Keratinocyte (primary cell): ENCODE results near the gene AGAP1. TPM values are rescaled to one million over a fixed set of nuclear protein-coding genes. Genes with fewer than 3 reads are reported as not detected.

Source experiments
- DNase-seq: peaks from one replicate; pipeline ENCODE4 v3.0.0-alpha.2; 2011; ENCODE audit warnings: low read depth, missing footprints, low spot score
- FAIRE-seq: peaks from 2 replicates; lab custom pipeline; 2011; peaks lifted over from hg19 to GRCh38; lab: Jason Lieb, UNC
- H2AFZ ChIP-seq: 2 replicates; pipeline ENCODE4 v1.6.0; 2012; ENCODE audit warnings: low read length, control low read depth, inconsistent platforms; ENCODE audit not compliant: control insufficient read depth
- H3K27ac ChIP-seq: 2 replicates; pipeline ENCODE4 v1.5.1; 2011; ENCODE audit warnings: low read length; ENCODE audit not compliant: control insufficient read depth, insufficient read depth
- H3K27me3 ChIP-seq: 3 replicates; pipeline ENCODE4 v1.6.0; 2011; ENCODE audit warnings: low read length; ENCODE audit not compliant: control insufficient read depth, insufficient read depth; ENCODE audit errors: extremely low read depth
- H3K36me3 ChIP-seq, 2 experiments: 2 replicates in 1 of 2; 3 replicates in 1 of 2; pipeline ENCODE4 v1.5.1; 2011; ENCODE audit warnings: low read length in 2 of 2, mild to moderate bottlenecking in 1 of 2; ENCODE audit not compliant: control insufficient read depth in 2 of 2, insufficient read depth in 2 of 2; ENCODE audit errors: extremely low read depth in 1 of 2
- H3K4me1 ChIP-seq: 3 replicates; pipeline ENCODE4 v1.5.1; 2011; ENCODE audit warnings: low read length; ENCODE audit not compliant: control insufficient read depth, insufficient read depth; ENCODE audit errors: extremely low read depth
- H3K4me2 ChIP-seq: 3 replicates; pipeline ENCODE4 v1.6.0; 2011; ENCODE audit warnings: low read depth, low read length; ENCODE audit not compliant: control insufficient read depth, insufficient read depth; ENCODE audit errors: extremely low read depth
- H3K4me3 ChIP-seq, 3 experiments: fragments of 200-600 bp in 1 of 3; sonication (generic) in 1 of 3; 2 replicates in 2 of 3; 3 replicates in 1 of 3; pipeline ENCODE4 v1.5.1; 2011 to 2016; ENCODE audit warnings: low read length in 3 of 3, mild to moderate bottlenecking in 3 of 3, control low read depth in 2 of 3, inconsistent platforms in 1 of 3, low read depth in 1 of 3, mixed read lengths in 1 of 3, mixed run types in 1 of 3, moderate library complexity in 1 of 3; ENCODE audit not compliant: control insufficient read depth in 2 of 3, insufficient read depth in 2 of 3; ENCODE audit errors: extremely low read depth in 1 of 3
- H3K79me2 ChIP-seq: 2 replicates; pipeline ENCODE4 v1.6.0; 2012; ENCODE audit warnings: low read length; ENCODE audit not compliant: control insufficient read depth, insufficient read depth
- H3K9ac ChIP-seq: 3 replicates; pipeline ENCODE4 v1.6.0; 2011; ENCODE audit warnings: low read length; ENCODE audit not compliant: control insufficient read depth, insufficient read depth; ENCODE audit errors: extremely low read depth
- H3K9me1 ChIP-seq: 3 replicates; pipeline ENCODE4 v1.6.0; 2011; ENCODE audit warnings: low read length; ENCODE audit not compliant: control insufficient read depth, insufficient read depth; ENCODE audit errors: extremely low read depth
- H3K9me3 ChIP-seq: 2 replicates; pipeline ENCODE4 v1.5.1; 2012; ENCODE audit warnings: low read depth, low read length; ENCODE audit not compliant: control insufficient read depth
- H4K20me1 ChIP-seq: 3 replicates; pipeline ENCODE4 v1.6.0; 2011; ENCODE audit warnings: low read length; ENCODE audit not compliant: control insufficient read depth, insufficient read depth; ENCODE audit errors: extremely low read depth
- EZH2 ChIP-seq: IDR thresholded peaks from one replicate; pipeline ENCODE4 v1.6.1; 2012; ENCODE audit warnings: inconsistent platforms, mild to moderate bottlenecking, low read length, moderate library complexity
- dilution Hi-C: fragments of 300-500 bp; cut with MboI; formaldehyde crosslinking; loops from one replicate; pipeline ENCODE4 v1.7.0; 2020; ENCODE audit warnings: low sequenced_read_pairs; ENCODE audit not compliant: extremely low pct_ligation_motif_present
- polyA plus RNA-seq, 5 experiments: library from polyadenylated mRNA; depleted of rRNA in 3 of 5; stranded (reverse) in 3 of 5; stranded (forward) in 1 of 5; unstranded in 1 of 5; fragments of >200 nt; gene quantifications; 1 replicate in 1 of 5; 2 replicates in 3 of 5; 3 replicates in 1 of 5; pipeline versions ENCODE4 v1.2.1 to v1.2.3, GENCODE V29; 2011 to 2012; ENCODE audit warnings: missing spikeins in 2 of 5, low read depth in 1 of 5, low replicate concordance in 1 of 5
- TF ChIP-seq, protein P1 (sequence below), 3 experiments: IDR thresholded peaks in 1 of 3; conservative IDR thresholded peaks in 1 of 3; optimal IDR thresholded peaks in 1 of 3; 2 replicates in 2 of 3; 3 replicates in 1 of 3; pipeline versions ENCODE3 to v1.5.1; 2011; ENCODE audit warnings: low read length in 3 of 3, mild to moderate bottlenecking in 3 of 3, moderate library complexity in 2 of 3, control low read depth in 1 of 3, inconsistent platforms in 1 of 3; ENCODE audit not compliant: insufficient read depth in 2 of 3; ENCODE audit errors: extremely low read depth in 1 of 3

The AGAP1 gene
- polyA plus RNA-seq, 1 donor (not counting 4 experiments of a cell fraction or from before 2014, with no cell fraction given), result 12.6 TPM

GRCh38 chr2:235773188-235773928 is 279.5 kb downstream of the AGAP1 start:
- Histone ChIP-seq H2AFZ (no peak overlapping the region), H3K4me3 (no peak overlapping the region), H3K4me1 (peaks cover 14% of the 10 kb centered on the region), H3K27me3 (no peaks in the 10 kb centered on the region), H4K20me1 (no peaks in the 10 kb centered on the region), H3K27ac (no peak overlapping the region), H3K36me3 (peaks cover 0 to 5% of the 10 kb centered on the region in 2 experiments), H3K9me3 (no peaks in the 10 kb centered on the region), H3K79me2 (no peaks in the 10 kb centered on the region), H3K9me1 (no peaks in the 10 kb centered on the region), H3K4me2 (no peak overlapping the region), H3K9ac (no peak overlapping the region)
- DNase-seq (no peak), FAIRE-seq (no peak)
- dilution Hi-C loops, result no loop called here
- no peak for TF ChIP-seq EZH2
- TF ChIP-seq, protein P1, sequence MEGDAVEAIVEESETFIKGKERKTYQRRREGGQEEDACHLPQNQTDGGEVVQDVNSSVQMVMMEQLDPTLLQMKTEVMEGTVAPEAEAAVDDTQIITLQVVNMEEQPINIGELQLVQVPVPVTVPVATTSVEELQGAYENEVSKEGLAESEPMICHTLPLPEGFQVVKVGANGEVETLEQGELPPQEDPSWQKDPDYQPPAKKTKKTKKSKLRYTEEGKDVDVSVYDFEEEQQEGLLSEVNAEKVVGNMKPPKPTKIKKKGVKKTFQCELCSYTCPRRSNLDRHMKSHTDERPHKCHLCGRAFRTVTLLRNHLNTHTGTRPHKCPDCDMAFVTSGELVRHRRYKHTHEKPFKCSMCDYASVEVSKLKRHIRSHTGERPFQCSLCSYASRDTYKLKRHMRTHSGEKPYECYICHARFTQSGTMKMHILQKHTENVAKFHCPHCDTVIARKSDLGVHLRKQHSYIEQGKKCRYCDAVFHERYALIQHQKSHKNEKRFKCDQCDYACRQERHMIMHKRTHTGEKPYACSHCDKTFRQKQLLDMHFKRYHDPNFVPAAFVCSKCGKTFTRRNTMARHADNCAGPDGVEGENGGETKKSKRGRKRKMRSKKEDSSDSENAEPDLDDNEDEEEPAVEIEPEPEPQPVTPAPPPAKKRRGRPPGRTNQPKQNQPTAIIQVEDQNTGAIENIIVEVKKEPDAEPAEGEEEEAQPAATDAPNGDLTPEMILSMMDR (optimal IDR thresholded peaks at IDR 0.05 in 1 of 3, IDR thresholded peaks at IDR 0.05 in 1 of 3, conservative IDR thresholded peaks at IDR 0.05 in 1 of 3; ENCODE audit: extremely low read depth in 1 of 3, insufficient read depth in 2 of 3, low read length in 3 of 3), result no peak

- Histone ChIP-seq H3K9me1 (no peaks in the 10 kb centered on the region), H3K36me3 (peaks cover 0 to 5% of the 10 kb centered on the region in 2 experiments), H3K27ac (no peak overlapping the region), H3K27me3 (no peaks in the 10 kb centered on the region), H3K4me2 (no peak overlapping the region), H3K4me3 (no peak overlapping the region), H2AFZ (no peak overlapping the region), H4K20me1 (no peaks in the 10 kb centered on the region), H3K4me1 (peaks cover 5% of the 10 kb centered on the region), H3K9ac (no peak overlapping the region), H3K79me2 (no peaks in the 10 kb centered on the region), H3K9me3 (no peaks in the 10 kb centered on the region)
- DNase-seq (no peak), FAIRE-seq (no peak)
- dilution Hi-C loops, result no loop called here
- TF ChIP-seq, protein P1 (optimal IDR thresholded peaks at IDR 0.05 in 1 of 3, IDR thresholded peaks at IDR 0.05 in 1 of 3, conservative IDR thresholded peaks at IDR 0.05 in 1 of 3; ENCODE audit: extremely low read depth in 1 of 3, insufficient read depth in 2 of 3, low read length in 3 of 3), result no peak
- no peak for TF ChIP-seq EZH2
These were observed 280.5 kb downstream of the AGAP1 start for GRCh38 chr2:235774153-235774870.
